ENCODE data around the gene EMX2.
"Not testable (repeated sequence)": the region's sequence is repeated elsewhere in the genome, so short reads cannot be mapped to it uniquely, and the experiment has no call there.

Gene EMX2

GRCh38 chr10:117542706-117543224, at the start of gene EMX2:
Gene EMX2, plus strand, starts transcription at chr10:117542746. Its CDS starts 522 bp downstream, at chr10:117543268.
- no peak for DNase-seq

DNA sequence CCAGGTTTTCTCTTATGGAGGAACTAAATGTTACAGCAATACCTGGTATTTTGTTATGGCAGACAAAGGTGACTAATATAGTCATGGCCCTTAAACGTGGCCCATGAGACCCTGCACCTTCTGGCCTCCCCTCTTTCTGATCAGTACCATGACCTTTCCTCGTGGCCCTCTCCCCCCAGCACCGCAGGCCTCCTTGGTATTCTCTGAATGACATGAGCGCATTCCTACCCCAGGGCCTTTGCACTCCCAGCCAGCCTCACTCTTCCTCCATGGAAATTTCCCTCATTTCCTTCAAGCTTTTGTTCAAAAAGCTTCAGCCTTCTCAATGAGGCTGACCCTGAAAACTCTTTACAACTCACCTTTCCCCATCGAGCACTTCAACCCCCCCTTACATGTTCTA, 46.5 kb upstream of the EMX2 start:
- no peak for DNase-seq

GRCh38 chr10:117496616-117497028, 45.9 kb upstream of the EMX2 start:
- DNase-seq = peak; percentile 70

DNA sequence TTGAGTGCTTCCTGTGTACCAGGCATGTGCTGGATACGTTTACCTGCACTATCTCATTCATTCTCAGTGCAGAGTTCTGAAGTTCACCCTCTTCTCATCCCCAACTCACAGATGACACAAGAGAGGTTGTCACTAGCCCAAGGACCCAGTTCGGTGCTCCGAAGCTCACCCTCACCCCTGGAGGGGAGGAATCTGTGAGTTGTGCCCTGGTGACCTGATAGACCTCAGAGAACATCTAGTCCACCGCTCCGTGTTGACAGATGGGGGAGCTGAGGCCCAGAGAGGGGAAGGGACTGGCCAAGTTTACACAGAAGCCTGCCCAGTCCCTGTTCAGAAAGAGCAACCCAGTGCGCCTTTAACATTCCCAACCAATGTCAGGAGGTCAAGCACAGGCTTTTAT, 44.8 kb upstream of the EMX2 start:
- no peak for DNase-seq

- DNase-seq = no peak
These were observed 43.1 kb upstream of the EMX2 start for GRCh38 chr10:117499248-117500105.

DNA sequence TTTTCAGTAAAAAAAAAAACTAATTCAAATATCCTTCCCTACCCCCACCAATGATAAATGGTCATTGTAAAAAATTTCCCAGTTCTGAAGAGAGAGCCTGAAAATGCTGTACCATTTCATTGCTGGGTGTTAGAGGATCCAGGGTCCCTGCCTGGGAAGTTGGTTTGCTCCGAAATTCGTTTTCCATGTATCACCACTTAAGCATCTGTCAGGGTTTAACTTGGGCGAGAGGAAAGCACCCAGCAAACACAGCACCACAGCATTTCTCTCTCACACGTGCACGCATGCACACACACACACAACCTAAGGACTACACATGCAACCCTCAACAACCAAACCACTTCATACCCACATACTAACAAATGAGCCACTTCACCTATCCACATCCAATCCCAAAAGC, 42.1 kb upstream of the EMX2 start:
- no peak for DNase-seq

GRCh38 chr10:117501460-117502035, 41.0 kb upstream of the EMX2 start:
- DNase-seq = no peak

DNA sequence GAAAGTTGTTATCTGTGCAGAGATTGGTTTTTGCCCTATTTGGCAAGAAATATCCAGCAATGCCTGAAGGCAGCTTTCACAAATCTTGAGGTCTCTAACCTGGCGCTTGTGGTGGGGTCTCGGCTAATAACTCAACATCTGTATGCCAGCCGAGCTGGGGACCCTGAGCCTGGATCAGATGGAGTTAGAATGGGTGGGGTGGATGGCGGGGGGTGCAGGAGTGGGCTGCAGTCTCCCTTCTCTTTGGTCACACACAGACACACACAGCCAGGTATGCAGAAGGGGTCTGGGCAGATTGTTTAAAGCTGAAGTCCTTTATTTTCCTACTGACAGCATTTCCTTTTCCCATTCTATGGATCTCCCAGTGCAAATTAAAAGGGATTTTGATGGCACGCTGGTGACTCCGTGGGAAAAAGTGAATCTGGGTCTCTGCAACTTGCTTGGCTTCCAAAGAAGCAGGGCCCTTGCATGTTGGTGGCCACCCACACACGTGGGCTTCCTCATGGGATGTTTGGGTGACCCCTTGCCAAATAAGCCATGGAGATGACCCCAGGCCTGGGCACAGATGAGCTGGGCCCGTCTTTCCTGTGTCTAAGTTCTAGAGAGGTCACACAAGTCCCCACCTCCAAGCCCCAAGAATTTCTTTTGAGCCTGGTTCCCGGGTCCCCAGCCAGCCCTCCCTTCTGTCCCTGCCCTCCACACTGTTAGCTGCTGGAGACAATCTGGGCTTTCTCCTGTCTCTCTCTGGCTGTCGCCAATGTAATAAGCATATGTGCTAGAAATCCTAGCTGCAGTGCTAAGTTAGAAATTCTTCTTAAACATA, 39.9 kb upstream of the EMX2 start:
- DNase-seq = no peak

- no peak for DNase-seq
These were observed 39.0 kb upstream of the EMX2 start for GRCh38 chr10:117503244-117504205.

DNA sequence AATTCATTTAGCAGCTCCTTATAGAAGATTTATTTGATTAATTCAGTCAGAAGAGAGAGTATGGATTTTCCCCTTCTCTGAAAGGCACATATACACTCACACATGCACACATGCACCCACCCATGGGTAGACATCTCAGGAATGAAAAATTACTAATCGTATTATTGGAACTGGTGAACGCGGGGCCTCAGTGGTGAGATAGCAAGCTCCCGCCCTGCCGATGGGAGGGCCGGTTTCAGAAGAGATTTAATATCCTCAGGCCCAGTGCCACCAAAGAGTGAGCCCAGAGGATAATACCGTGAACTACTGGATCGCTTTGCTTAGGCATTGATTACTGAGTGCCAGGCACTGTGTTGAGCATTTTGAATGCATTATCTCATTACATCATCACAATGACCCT, 38.0 kb upstream of the EMX2 start:
- no peak for DNase-seq

DNA sequence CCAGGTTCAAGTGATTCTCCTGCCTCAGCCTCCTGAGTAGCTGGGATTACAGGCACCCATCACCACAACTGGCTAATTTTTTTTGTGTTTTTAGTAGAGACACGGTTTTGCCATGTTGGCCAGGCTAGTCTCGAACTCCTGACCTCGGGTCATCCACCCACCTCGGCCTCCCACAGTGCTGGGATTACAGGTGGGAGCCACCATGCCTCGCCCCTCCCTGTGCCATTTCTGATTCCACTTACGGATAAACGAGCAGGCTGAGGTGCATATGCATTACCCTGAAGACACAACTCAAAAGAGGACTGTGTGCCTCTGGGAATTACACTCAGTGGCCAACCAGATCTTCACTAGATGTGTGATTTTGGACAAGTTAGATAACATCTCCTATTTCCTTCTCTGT, 35.5 kb upstream of the EMX2 start:
- DNase-seq = not testable (repeated sequence)

DNA sequence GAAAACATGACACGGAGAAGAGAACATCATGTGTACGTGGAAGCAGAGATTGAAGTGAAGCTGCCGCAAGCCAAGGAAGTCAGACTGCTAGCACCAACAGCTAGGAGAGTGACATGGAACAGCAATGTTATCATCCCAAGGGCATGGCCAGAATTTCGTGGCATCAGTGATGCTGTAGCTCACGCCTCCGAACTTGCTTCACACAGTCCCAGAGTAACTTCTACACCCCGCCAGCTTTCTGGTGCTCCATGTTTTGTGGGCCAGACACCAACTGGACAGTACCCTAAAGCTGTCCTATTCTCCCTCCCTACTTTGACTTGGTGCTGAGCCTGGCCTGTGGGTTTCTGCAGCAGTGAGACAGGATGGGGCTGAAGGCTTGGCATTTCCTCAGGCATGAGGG, 33.0 kb upstream of the EMX2 start:
- DNase-seq = no peak

GRCh38 chr10:117511601-117512390, 30.8 kb upstream of the EMX2 start:
- no peak for DNase-seq

- no peak for DNase-seq
These were observed 27.6 kb upstream of the EMX2 start for GRCh38 chr10:117514971-117515370.

DNA sequence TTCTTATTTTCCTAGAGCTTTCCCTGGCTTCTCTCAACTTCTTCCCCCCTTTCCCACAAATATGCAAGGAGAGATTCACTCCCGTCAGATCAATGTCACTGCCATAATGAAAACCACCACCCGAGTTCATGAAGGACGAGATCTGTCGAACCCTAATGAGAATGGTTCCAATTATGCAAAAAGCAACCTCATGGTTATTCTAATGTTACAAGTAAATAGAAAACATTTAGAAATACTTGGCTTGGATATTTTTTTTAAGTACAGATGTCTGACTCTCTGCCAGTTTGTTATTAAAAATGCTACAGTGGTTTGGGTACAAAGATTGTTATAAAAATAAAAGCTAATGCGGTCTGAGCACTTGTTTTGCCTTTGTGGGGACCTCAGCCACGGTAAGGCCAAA, 25.9 kb upstream of the EMX2 start:
- no peak for DNase-seq

GRCh38 chr10:117518246-117518645, 24.3 kb upstream of the EMX2 start:
- no peak for DNase-seq

- DNase-seq = no peak
These were observed 23.3 kb upstream of the EMX2 start for GRCh38 chr10:117519286-117519685.

DNA sequence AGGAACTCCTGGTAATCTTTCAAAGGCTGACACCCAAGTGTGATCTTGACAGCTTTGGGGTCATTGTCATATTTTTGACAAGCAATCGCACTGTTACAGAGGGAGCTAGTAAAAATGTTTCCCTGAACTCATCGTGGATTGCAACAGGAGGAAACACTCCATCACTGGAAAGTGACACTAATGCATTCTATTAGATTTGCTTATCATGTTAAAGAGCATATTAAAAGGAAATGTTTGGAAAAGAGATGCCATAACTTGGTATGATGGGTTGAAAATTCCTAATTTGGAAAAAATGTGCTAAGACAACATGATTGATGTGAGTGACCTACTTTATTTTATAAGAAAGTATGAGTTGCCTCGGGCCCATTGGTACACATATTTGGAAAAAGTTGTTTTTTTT, 22.7 kb upstream of the EMX2 start:
- DNase-seq = no peak

DNA sequence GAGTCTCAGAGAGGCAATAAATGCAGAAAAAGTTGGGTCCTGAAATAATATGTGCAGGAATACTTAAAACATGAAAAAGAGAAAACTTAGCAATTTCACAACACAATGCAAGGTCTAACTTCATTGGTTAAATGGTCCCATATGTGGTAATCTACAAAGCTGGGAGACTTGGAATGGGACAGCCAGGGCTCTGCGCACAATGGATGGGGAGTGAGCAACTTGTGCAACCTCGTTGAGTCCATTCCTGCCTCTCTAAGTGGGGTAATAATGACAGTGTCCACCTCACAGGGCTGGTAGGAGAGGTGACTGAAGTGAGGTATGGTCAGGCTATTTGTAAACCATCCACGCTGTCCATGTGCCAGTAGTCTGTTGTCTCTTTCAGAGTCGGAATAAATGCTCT, 11.8 kb upstream of the EMX2 start:
- DNase-seq = no peak

DNA sequence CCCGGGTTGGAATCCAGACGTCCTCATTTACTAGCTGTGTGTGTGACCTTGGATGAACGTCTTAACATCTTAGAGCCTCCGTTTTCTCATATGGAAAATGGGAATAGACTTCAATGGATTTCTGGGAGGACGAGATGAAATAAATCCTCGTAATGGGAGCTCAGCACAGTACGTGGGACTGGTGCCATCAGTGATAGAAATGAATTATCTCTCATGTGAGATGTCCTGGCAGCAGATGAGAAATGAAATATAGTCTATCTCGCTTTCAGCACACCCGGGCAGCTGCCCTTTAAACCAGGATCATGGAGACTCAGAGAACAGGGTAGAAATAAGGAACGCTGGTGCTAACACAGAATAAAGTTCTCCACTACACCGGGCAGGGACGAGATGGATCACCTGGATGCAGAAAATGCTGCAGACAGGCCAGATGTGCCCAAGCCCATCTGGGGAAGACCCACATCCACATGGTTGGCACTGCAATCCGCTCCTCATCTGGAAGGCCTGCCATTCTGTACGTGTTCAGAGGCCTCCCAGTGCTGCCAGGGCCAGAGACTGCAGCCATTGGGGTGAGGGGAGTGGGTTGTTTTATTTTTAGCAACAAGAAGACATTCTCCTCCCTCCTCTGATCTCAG, 11.1 kb upstream of the EMX2 start:
- no peak for DNase-seq

DNA sequence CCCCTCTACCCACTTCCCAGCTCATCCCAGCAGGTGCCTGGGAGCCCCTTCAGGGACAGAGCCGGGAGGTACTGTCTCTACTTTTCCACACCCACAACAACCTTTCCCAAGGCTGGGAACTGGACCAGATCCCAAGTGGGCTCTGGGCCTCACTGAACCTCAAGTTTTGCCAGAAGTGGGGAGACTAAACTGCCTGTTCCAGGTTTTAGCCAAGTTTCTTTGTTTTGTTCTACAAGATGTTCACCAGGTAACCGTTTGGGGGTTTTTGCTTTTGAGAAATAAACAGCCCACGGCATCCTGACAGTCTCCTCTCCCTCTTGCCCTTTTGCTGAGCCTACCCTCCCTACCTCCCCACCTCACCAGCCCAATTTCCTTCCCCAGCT, 10.6 kb upstream of the EMX2 start:
- no peak for DNase-seq

All from HCEC 1CT (cell line).